Calu3 (cell line): ENCODE measurements around the gene SMPX. TPM values are rescaled to one million over a fixed set of nuclear protein-coding genes. Genes with fewer than 3 reads are reported as not detected.

Source experiments
- BruUV-seq: library from RNA; stranded (reverse); fragments of 400-500 nt; replicated peaks from 2 replicates; lab custom pipeline; 2021; lab: Mats Ljungman, UMichigan
- CTCF ChIA-PET: fragments of 300-600 bp; sonication (Branson Sonifier 250); formaldehyde crosslinking; loops from one replicate; lab custom pipeline; 2022; ENCODE audit warnings: antibody characterized with exemption; lab: Charles Lee
- DNase-seq: peaks from one replicate; pipeline ENCODE4 v3.0.0; 2022
- H3K27ac Mint-ChIP-seq: one replicate; pipeline ENCODE4 v1.8.0; 2022; ENCODE audit warnings: mixed read lengths; ENCODE audit not compliant: unreplicated experiment
- H3K27me3 Mint-ChIP-seq: one replicate; pipeline ENCODE4 v1.8.0; 2022; ENCODE audit warnings: mixed read lengths; ENCODE audit not compliant: unreplicated experiment
- H3K36me3 Mint-ChIP-seq: one replicate; pipeline ENCODE4 v1.8.0; 2022; ENCODE audit warnings: mild to moderate bottlenecking, moderate library complexity, mixed read lengths; ENCODE audit not compliant: insufficient read depth, unreplicated experiment
- H3K4me1 Mint-ChIP-seq: one replicate; pipeline ENCODE4 v1.8.0; 2022; ENCODE audit warnings: mild to moderate bottlenecking, low read depth, mixed read lengths; ENCODE audit not compliant: unreplicated experiment
- H3K4me3 Mint-ChIP-seq: one replicate; pipeline ENCODE4 v1.8.0; 2022; ENCODE audit warnings: mild to moderate bottlenecking, low read depth, moderate library complexity, mixed read lengths; ENCODE audit not compliant: unreplicated experiment
- H3K9me3 Mint-ChIP-seq: one replicate; pipeline ENCODE4 v1.8.0; 2022; ENCODE audit warnings: low read depth, mixed read lengths; ENCODE audit not compliant: unreplicated experiment
- intact Hi-C: fragments of 100-400 bp; cut with micrococcal nuclease; formaldehyde crosslinking; loops from one replicate; pipeline ENCODE4 v1.10.0; 2022; ENCODE audit not compliant: unreplicated experiment
- total RNA-seq: library from RNA; stranded (reverse); gene quantifications from 2 replicates; pipeline ENCODE4 v1.2.3, GENCODE V29; 2022
- TF ChIP-seq, protein P1 (sequence below): fragments of 200-600 bp; IDR thresholded peaks from one replicate; pipeline ENCODE4 v1.8.0; 2022; ENCODE audit warnings: antibody characterized with exemption; ENCODE audit not compliant: unreplicated experiment

The SMPX gene
- total RNA-seq, 1 experiment from 2014 or later: not detected

DNA sequence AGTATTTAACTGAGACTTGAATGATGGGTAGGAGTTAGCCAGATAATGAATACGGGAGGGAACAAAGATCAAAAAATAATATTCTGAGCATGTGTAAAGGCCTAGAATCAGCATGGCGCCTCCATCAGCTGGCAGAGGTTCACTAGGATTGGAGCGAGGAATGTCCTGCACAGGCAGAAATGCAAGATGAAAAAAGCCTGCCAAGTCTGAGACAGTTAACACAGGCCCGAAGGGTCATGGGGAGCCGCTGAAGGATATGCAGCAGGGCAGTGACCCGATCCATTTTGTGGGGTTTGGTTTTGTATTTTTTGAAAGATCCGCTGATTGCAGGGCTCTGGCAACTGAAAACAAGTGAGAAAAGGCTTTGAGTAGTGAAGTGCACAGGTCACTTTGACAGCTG is 40.1 kb downstream of the SMPX start:
- Mint-ChIP-seq H3K4me1 (no peaks in the 10 kb centered on the region), H3K27ac (no peak overlapping the region), H3K36me3 (no peaks in the 10 kb centered on the region), H3K4me3 (no peak overlapping the region), H3K9me3 (no peaks in the 10 kb centered on the region), H3K27me3 (no peaks in the 10 kb centered on the region)
- TF ChIP-seq, protein P1, sequence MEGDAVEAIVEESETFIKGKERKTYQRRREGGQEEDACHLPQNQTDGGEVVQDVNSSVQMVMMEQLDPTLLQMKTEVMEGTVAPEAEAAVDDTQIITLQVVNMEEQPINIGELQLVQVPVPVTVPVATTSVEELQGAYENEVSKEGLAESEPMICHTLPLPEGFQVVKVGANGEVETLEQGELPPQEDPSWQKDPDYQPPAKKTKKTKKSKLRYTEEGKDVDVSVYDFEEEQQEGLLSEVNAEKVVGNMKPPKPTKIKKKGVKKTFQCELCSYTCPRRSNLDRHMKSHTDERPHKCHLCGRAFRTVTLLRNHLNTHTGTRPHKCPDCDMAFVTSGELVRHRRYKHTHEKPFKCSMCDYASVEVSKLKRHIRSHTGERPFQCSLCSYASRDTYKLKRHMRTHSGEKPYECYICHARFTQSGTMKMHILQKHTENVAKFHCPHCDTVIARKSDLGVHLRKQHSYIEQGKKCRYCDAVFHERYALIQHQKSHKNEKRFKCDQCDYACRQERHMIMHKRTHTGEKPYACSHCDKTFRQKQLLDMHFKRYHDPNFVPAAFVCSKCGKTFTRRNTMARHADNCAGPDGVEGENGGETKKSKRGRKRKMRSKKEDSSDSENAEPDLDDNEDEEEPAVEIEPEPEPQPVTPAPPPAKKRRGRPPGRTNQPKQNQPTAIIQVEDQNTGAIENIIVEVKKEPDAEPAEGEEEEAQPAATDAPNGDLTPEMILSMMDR: no peak
- CTCF ChIA-PET: no interaction called here
- no peak for DNase-seq
- intact Hi-C loops: no loop called here
- no TSS peak for BruUV-seq

DNA sequence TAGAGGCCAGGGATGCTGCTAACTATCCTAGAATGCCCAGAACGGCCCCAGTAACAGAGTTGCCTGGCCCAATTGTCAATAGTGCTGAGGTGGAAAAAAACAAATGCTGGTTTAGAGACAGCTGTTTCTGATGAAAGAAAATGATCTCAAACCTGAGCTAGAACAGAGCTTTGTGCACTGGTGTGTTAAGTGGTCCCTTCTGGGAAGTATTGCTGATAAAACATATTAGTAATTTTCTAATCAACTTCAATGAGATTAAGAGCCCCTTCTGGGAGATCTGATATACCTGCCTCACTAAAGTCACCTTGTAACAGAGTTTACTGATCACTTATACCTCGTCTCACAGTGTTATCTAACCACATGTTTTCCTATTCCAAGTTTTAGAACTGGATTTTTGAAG is 42.1 kb downstream of the SMPX start:
- DNase-seq: no peak
- BruUV-seq: no TSS peak
- H3K27me3 Mint-ChIP-seq: no peaks in the 10 kb centered on the region
- intact Hi-C loops: no loop called here
- H3K9me3 Mint-ChIP-seq: no peaks in the 10 kb centered on the region
- H3K36me3 Mint-ChIP-seq: no peaks in the 10 kb centered on the region
- CTCF ChIA-PET: no interaction called here
- H3K27ac Mint-ChIP-seq: no peak overlapping the region
- H3K4me1 Mint-ChIP-seq: no peaks in the 10 kb centered on the region
- TF ChIP-seq, protein P1: no peak
- no peak overlapping the region for H3K4me3 Mint-ChIP-seq

DNA sequence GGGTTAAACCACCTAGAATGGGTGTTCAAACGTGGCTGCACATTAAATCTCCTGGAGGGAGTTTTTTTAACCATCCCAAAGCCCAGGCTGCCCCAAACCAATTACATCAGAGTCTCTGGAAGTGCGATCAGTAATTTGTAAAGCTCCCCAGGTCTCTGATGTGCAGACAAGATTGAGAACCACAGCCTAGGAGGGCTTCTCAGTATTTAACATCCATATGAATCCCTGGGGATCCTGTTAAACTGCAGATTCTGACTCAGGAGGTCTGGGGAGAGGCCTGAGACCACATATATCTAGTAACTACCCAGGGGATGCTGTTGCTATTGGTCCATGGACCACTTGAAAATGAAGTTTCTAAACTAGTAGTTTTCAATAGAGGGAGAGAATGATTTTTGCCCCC is 42.6 kb downstream of the SMPX start:
- intact Hi-C loops: no loop called here
- H3K27ac Mint-ChIP-seq: no peak overlapping the region
- H3K36me3 Mint-ChIP-seq: no peaks in the 10 kb centered on the region
- H3K4me1 Mint-ChIP-seq: no peaks in the 10 kb centered on the region
- no peaks in the 10 kb centered on the region for H3K27me3 Mint-ChIP-seq
- DNase-seq: no peak
- CTCF ChIA-PET: no interaction called here
- TF ChIP-seq, protein P1: no peak
- H3K4me3 Mint-ChIP-seq: no peak overlapping the region
- BruUV-seq: no TSS peak
- no peaks in the 10 kb centered on the region for H3K9me3 Mint-ChIP-seq

DNA sequence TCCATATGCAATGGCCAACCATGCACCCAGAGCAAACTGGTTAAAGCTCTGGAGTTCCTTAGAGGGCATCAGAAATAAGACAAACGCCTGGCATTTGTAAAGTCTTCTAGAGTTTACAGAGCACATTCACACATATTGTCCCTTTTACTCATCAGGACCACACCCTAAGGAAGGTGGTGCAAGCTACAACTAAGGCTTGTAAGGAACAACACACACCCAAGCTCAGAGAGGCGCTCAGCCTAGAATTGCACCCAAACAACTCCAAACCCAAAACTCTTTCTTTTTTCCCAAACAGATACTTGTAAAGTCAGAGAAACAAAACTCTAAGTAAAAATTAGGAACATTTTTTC is 46.1 kb downstream of the SMPX start:
- H3K27me3 Mint-ChIP-seq: no peaks in the 10 kb centered on the region
- H3K4me3 Mint-ChIP-seq: no peak overlapping the region
- no peak overlapping the region for H3K27ac Mint-ChIP-seq
- intact Hi-C loops: no loop called here
- BruUV-seq: no TSS peak
- H3K4me1 Mint-ChIP-seq: no peaks in the 10 kb centered on the region
- no peaks in the 10 kb centered on the region for H3K9me3 Mint-ChIP-seq
- no peak for DNase-seq
- CTCF ChIA-PET: no interaction called here
- TF ChIP-seq, protein P1: no peak
- H3K36me3 Mint-ChIP-seq: no peaks in the 10 kb centered on the region
